Tibial nerve (tissue), 3 donors: ENCODE data around the gene AMFR.

Experiments
- CTCF ChIP-seq, 5 experiments: fragments of 200-600 bp in 3 of 5; fragments of 450-650 bp in 2 of 5; sonication (generic) in 3 of 5; IDR thresholded peaks; one replicate each; pipeline ENCODE4 v1.5.1; 2016 to 2019; ENCODE audit warnings: antibody characterized with exemption in 5 of 5, mild to moderate bottlenecking in 3 of 5, moderate library complexity in 2 of 5
- POLR2A ChIP-seq, 2 donors: fragments of 450-650 bp; IDR thresholded peaks; one replicate each; pipeline ENCODE4 v1.6.1; 2017; ENCODE audit warnings: antibody characterized with exemption in 2 of 2, mild to moderate bottlenecking in 2 of 2, moderate library complexity in 2 of 2

GRCh38 chr16:56382459-56382858 lies 42.9 kb downstream of the AMFR start:
- TF ChIP-seq POLR2A (IDR thresholded peaks at IDR 0.05) (no peak), CTCF (IDR thresholded peaks at IDR 0.05) (no peak)
